ENCODE measurements around the gene LDLRAD3. TPM values are rescaled to one million over a fixed set of nuclear protein-coding genes. Genes with fewer than 3 reads are reported as not detected.
A peak's percentile ranks its signal among the peaks of the same experiment; 100 is the strongest.

Gene LDLRAD3
- total RNA-seq, 2 donors from 2014 or later = 0.19 to 0.45 TPM

- peak; percentile 29 for ATAC-seq (replicated peaks)
- H3K27ac Mint-ChIP-seq = no peak overlapping the region
- H3K36me3 Mint-ChIP-seq (ENCODE audit: low read depth) = no peaks in the 10 kb centered on the region
- H3K9me3 Mint-ChIP-seq = no peaks in the 10 kb centered on the region
- H3K4me1 Mint-ChIP-seq = no peaks in the 10 kb centered on the region
- H3K4me3 Mint-ChIP-seq = no peak overlapping the region
- peaks cover 31% of the 10 kb centered on the region for H3K27me3 Mint-ChIP-seq
These were observed 315.0 kb downstream of the LDLRAD3 start for GRCh38 chr11:36258730-36259360.

DNA sequence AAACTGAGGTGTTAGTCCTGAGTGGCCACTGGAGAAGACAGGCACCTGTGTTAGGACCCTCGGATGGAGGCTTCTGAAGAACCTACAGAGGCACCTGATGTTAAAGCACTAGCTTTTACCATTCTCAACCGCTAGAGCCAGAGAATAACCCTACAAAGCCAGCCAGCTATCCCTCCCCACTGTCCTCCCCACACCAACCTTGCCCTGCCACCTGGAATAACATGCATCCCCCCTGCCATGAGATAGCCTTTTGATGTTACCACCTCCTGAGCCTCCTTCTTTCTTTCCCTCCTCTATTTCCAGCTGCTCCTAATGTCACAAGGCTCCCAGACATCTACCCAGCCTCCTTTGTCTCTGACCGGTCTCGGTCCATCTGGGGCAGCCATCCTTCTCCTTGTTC is 317.2 kb downstream of the LDLRAD3 start:
- Mint-ChIP-seq H3K9me3 (no peaks in the 10 kb centered on the region), H3K27me3 (peaks cover 34% of the 10 kb centered on the region), H3K27ac (no peak overlapping the region), H3K36me3 (ENCODE audit: low read depth) (no peaks in the 10 kb centered on the region), H3K4me1 (no peaks in the 10 kb centered on the region), H3K4me3 (no peak overlapping the region)
- no peak for ATAC-seq (replicated peaks)

DNA sequence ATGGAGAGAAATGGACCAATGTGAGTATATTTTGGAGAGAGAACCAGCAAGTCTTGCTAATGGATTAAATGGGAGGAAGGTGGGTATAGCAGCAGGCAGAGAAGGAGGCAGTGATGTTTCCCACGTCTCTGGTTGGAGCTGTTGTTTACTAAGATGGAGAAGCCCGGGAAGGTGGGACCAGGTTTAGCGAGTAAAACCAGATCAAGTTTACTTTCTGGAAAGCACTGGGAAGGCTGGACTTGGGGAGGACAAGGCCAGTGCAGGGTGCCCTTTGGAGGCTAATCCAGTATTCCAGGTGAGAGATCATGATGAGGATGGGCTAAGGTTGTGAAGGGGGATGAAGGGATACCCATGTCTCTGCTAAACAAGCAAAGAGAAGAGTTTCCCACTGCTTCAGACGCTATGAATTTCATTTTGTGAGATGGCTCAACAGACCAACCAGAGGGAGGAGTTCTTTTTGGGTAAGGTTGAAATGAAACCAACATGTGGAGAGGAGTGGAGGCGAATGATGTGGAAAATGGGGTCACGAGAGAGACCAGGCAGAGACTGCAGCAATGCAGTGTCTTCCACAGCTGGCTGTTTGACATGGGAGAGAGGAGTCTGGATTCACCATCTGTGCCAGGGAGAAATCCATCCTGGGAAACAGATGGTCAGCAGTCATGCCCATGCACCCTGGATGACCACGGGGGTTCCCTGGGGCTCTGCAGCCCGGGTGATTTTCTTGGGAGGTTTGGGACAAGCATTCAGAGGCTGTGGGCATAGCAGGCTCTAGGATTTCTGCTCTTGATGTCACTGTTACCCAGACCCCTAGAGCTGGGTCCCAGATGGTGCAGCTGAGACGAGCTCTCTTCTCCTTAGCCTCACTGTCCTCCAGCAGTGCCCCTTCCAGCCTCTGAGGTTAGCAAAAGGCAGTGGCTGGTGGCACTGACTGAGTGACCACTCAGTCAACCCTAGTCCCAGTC is 320.4 kb downstream of the LDLRAD3 start:
- ATAC-seq (replicated peaks) = no peak
- Mint-ChIP-seq H3K27me3 (peaks cover 19% of the 10 kb centered on the region), H3K36me3 (ENCODE audit: low read depth) (no peaks in the 10 kb centered on the region), H3K4me1 (no peaks in the 10 kb centered on the region), H3K4me3 (no peak overlapping the region), H3K27ac (no peak overlapping the region), H3K9me3 (no peaks in the 10 kb centered on the region)

- no peaks in the 10 kb centered on the region for H3K9me3 Mint-ChIP-seq
- peaks cover 18% of the 10 kb centered on the region for H3K27me3 Mint-ChIP-seq
- H3K4me1 Mint-ChIP-seq = no peaks in the 10 kb centered on the region
- no peak overlapping the region for H3K4me3 Mint-ChIP-seq
- H3K27ac Mint-ChIP-seq = no peak overlapping the region
- H3K36me3 Mint-ChIP-seq (ENCODE audit: low read depth) = no peaks in the 10 kb centered on the region
- no peak for ATAC-seq (replicated peaks)
These were observed 321.1 kb downstream of the LDLRAD3 start for GRCh38 chr11:36264973-36265344.

- no peaks in the 10 kb centered on the region for H3K9me3 Mint-ChIP-seq
- H3K4me3 Mint-ChIP-seq = no peak overlapping the region
- no peaks in the 10 kb centered on the region for H3K4me1 Mint-ChIP-seq
- no peak overlapping the region for H3K27ac Mint-ChIP-seq
- H3K36me3 Mint-ChIP-seq (ENCODE audit: low read depth) = no peaks in the 10 kb centered on the region
- peaks cover 12% of the 10 kb centered on the region for H3K27me3 Mint-ChIP-seq
- peak; percentile 74 for ATAC-seq (replicated peaks)
These were observed 322.1 kb downstream of the LDLRAD3 start for GRCh38 chr11:36265793-36266628.

DNA sequence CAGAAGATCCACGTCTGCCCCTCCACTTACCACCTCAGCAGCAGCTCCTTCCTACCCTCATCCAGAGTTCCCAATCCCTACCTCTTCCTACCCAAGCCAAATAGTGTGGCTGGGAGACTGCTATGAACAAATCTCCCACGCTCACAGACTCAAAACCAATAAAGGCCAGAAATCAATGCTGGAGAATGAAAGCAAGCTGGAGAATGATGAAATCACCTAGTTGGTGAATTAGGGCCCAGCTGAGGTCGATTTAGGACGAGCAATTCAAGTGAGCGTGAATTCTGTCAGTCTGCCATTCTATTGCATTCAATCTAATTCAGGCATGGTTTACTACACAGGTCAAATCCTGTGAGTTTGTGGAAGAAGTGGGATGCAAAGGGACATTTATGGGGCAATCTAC is 322.9 kb downstream of the LDLRAD3 start:
- no peaks in the 10 kb centered on the region for H3K9me3 Mint-ChIP-seq
- no peak overlapping the region for H3K27ac Mint-ChIP-seq
- ATAC-seq (replicated peaks) = no peak
- H3K4me1 Mint-ChIP-seq = no peaks in the 10 kb centered on the region
- H3K36me3 Mint-ChIP-seq (ENCODE audit: low read depth) = peaks cover 7% of the 10 kb centered on the region
- no peak overlapping the region for H3K4me3 Mint-ChIP-seq
- H3K27me3 Mint-ChIP-seq = peaks cover 7% of the 10 kb centered on the region

DNA sequence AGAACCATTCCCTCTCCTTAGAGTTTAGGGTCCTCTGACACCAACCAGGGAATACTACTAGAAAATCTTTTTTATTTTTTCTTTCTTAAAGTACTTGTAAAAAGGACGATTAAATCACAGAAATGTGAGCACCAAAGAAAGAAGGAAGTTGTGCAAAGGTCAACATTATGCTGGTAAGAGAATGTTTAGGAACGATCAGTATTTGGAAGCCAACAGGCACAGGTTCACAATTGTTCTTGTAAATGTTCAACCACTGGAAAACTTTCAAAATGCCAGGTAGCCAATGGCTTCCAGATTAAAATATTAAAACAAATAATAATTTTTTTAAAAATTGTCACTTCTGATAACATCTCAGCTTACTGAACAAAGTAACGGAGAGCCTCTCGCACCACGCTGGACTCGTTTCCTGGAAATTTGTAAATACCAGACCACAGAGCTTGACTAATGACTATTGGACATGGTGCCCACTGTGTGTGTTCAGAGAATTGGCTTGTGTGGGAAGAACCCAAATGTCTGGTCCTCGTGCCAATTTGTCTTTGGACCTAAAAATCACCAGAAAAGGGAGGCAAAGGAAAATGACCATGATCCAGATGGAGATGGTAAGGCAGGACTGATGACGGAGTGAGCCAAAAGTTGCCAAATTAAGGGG is 324.6 kb downstream of the LDLRAD3 start:
- Mint-ChIP-seq H3K9me3 (no peaks in the 10 kb centered on the region), H3K4me3 (no peak overlapping the region), H3K27me3 (peaks cover 3% of the 10 kb centered on the region), H3K36me3 (ENCODE audit: low read depth) (peaks cover 24% of the 10 kb centered on the region), H3K27ac (no peak overlapping the region), H3K4me1 (no peaks in the 10 kb centered on the region)
- no peak for ATAC-seq (replicated peaks)

DNA sequence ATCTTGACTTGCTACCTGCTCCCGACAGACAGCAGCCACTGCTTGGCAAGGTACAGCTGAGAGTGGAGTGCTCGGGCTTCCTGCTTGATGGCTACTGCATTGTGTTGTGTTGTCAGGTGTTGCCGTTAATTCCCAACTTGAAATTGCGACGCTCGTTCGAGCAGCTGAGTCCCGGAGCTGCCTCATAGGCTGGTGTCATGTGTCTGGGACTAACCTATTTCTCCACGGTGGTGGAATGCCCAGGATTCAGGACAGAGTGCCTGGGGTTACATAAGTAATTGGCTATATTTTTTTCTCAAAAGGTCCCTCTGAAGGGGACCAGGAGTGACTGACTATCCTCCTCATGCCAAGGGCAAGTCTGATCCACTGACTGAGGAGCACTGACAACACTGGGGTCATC is 326.8 kb downstream of the LDLRAD3 start:
- H3K9me3 Mint-ChIP-seq = no peaks in the 10 kb centered on the region
- no peak overlapping the region for H3K4me3 Mint-ChIP-seq
- no peak for ATAC-seq (replicated peaks)
- H3K27ac Mint-ChIP-seq = no peak overlapping the region
- H3K36me3 Mint-ChIP-seq (ENCODE audit: low read depth) = peaks cover 46% of the 10 kb centered on the region
- no peaks in the 10 kb centered on the region for H3K4me1 Mint-ChIP-seq
- no peaks in the 10 kb centered on the region for H3K27me3 Mint-ChIP-seq

- Mint-ChIP-seq H3K9me3 (no peaks in the 10 kb centered on the region), H3K27ac (no peak overlapping the region), H3K4me3 (no peak overlapping the region), H3K27me3 (no peaks in the 10 kb centered on the region), H3K36me3 (ENCODE audit: low read depth) (peaks cover 55% of the 10 kb centered on the region), H3K4me1 (no peaks in the 10 kb centered on the region)
- no peak for ATAC-seq (replicated peaks)
These were observed 328.0 kb downstream of the LDLRAD3 start for GRCh38 chr11:36271794-36272407.

DNA sequence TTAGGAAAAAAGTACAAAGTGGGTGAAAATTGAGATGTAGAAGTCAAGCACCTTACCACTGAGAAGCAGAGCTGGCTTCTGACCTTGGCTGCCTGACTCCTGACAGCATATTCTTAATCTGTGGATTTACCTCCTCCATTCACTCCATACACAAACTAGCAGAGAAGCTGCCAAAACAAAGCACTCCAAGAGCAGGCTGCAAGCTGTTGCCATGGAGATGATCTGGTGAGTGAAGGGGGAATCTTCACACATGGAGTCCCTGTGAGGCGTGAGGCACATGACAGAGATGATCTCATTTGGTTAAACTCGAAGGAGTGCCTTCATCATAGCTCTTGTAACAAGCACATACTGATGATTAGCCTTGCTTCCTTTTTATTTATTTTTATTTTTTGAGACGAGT is 329.2 kb downstream of the LDLRAD3 start:
- Mint-ChIP-seq H3K4me3 (no peak overlapping the region), H3K4me1 (no peaks in the 10 kb centered on the region), H3K36me3 (ENCODE audit: low read depth) (peaks cover 67% of the 10 kb centered on the region), H3K27ac (no peak overlapping the region), H3K9me3 (no peaks in the 10 kb centered on the region), H3K27me3 (no peaks in the 10 kb centered on the region)
- no peak for ATAC-seq (replicated peaks)

- Mint-ChIP-seq H3K4me3 (no peak overlapping the region), H3K4me1 (no peaks in the 10 kb centered on the region), H3K36me3 (ENCODE audit: low read depth) (peaks cover 74% of the 10 kb centered on the region), H3K27ac (no peak overlapping the region), H3K9me3 (no peaks in the 10 kb centered on the region), H3K27me3 (no peaks in the 10 kb centered on the region)
- ATAC-seq (replicated peaks) = no peak
These were observed 330.6 kb downstream of the LDLRAD3 start for GRCh38 chr11:36274414-36274813.

GRCh38 chr11:36278531-36279282 is 334.8 kb downstream of the LDLRAD3 start:
- Mint-ChIP-seq H3K36me3 (ENCODE audit: low read depth) (peaks cover 61% of the 10 kb centered on the region), H3K9me3 (no peaks in the 10 kb centered on the region), H3K27ac (no peak overlapping the region), H3K4me1 (peaks cover 9% of the 10 kb centered on the region), H3K27me3 (no peaks in the 10 kb centered on the region), H3K4me3 (no peak overlapping the region)
- ATAC-seq (replicated peaks) = no peak

- Mint-ChIP-seq H3K27ac (no peak overlapping the region), H3K4me1 (peaks cover 15% of the 10 kb centered on the region)
These were observed 336.7 kb downstream of the LDLRAD3 start for GRCh38 chr11:36280531-36280930.

More at GRCh38 chr11:36280531-36280930, 336.7 kb downstream of the LDLRAD3 start:
- Mint-ChIP-seq H3K9me3 (no peaks in the 10 kb centered on the region), H3K36me3 (ENCODE audit: low read depth) (peaks cover 43% of the 10 kb centered on the region), H3K4me3 (no peak overlapping the region), H3K27me3 (no peaks in the 10 kb centered on the region)
- ATAC-seq (replicated peaks) = no peak

Data from activated T-helper 17 cell treated with anti-CD3 and anti-CD28 coated beads, Interleukin-2, amount 50 U/mL, for 72 hours (primary cell).